ENCODE measurements around the gene DCC.

The DCC gene

GRCh38 chr18:52748343-52748742 lies 408.3 kb downstream of the DCC start:
- Histone ChIP-seq H3K4me3 (ENCODE audit: low read length) (no peak overlapping the region), H3K27me3 (replicated peaks; ENCODE audit: insufficient read depth, low read length) (no peaks in the 10 kb centered on the region), H3K27ac (ENCODE audit: low read length) (no peak overlapping the region), H4K20me1 (ENCODE audit: insufficient read depth, low read length) (no peaks in the 10 kb centered on the region), H3K79me2 (ENCODE audit: low read length) (no peaks in the 10 kb centered on the region), H3K9ac (ENCODE audit: low read length) (no peak overlapping the region), H3F3A (ENCODE audit: insufficient read depth, low read length) (no peaks in the 10 kb centered on the region), H3K9me2 (replicated peaks; ENCODE audit: insufficient read depth, low read length) (no peaks in the 10 kb centered on the region), H3K4me2 (ENCODE audit: low read depth, low read length) (no peak overlapping the region), H3K36me3 (replicated peaks; ENCODE audit: insufficient read depth, low read length) (no peaks in the 10 kb centered on the region), H3K9me3 (replicated peaks; ENCODE audit: insufficient read depth, low read length) (no peaks in the 10 kb centered on the region), H3K4me1 (ENCODE audit: low read length) (no peaks in the 10 kb centered on the region), H2AFZ (ENCODE audit: low read length) (no peak overlapping the region)
- no peak for DNase-seq
- TF ChIP-seq CTCF (IDR thresholded peaks at IDR 0.05; ENCODE audit: low read length) (no peak), EZH2phosphoT487 (IDR thresholded peaks at IDR 0.05; ENCODE audit: low read length) (no peak), EZH2 (optimal IDR thresholded peaks at IDR 0.05; ENCODE audit: low read depth, low read length) (no peak)

DNA sequence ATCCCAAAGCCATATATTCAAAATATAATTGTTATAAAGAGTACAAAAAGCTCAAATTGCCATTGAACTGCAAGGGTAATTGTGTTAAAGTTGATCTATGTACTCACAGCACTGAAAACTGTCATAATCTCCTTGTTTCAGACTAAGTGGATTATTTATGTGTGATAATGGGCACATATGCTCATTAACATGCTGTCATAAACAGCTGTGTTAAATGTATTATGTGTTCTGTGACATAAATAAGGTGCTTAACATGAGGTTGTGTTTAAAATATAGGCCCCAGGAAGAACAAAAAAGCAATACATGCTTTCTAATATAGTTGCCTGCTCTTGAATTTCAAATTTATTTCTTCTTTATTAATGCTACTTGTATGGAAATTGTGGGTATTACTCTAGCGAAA lies 409.5 kb downstream of the DCC start:
- no peak for DNase-seq
- Histone ChIP-seq H3K4me3 (ENCODE audit: low read length) (no peak overlapping the region), H4K20me1 (ENCODE audit: insufficient read depth, low read length) (no peaks in the 10 kb centered on the region), H3F3A (ENCODE audit: insufficient read depth, low read length) (no peaks in the 10 kb centered on the region), H3K9me3 (replicated peaks; ENCODE audit: insufficient read depth, low read length) (no peaks in the 10 kb centered on the region), H3K27ac (ENCODE audit: low read length) (no peak overlapping the region), H3K4me1 (ENCODE audit: low read length) (no peaks in the 10 kb centered on the region), H3K79me2 (ENCODE audit: low read length) (no peaks in the 10 kb centered on the region), H3K9me2 (replicated peaks; ENCODE audit: insufficient read depth, low read length) (no peaks in the 10 kb centered on the region), H3K36me3 (replicated peaks; ENCODE audit: insufficient read depth, low read length) (no peaks in the 10 kb centered on the region), H2AFZ (ENCODE audit: low read length) (no peak overlapping the region), H3K9ac (ENCODE audit: low read length) (no peak overlapping the region), H3K27me3 (replicated peaks; ENCODE audit: insufficient read depth, low read length) (no peaks in the 10 kb centered on the region), H3K4me2 (ENCODE audit: low read depth, low read length) (no peak overlapping the region)
- TF ChIP-seq EZH2phosphoT487 (IDR thresholded peaks at IDR 0.05; ENCODE audit: low read length) (no peak), CTCF (IDR thresholded peaks at IDR 0.05; ENCODE audit: low read length) (no peak), EZH2 (optimal IDR thresholded peaks at IDR 0.05; ENCODE audit: low read depth, low read length) (no peak)

- peak; percentile 71 for DNase-seq
- no peaks in the 10 kb centered on the region for H3K36me3 ChIP-seq (replicated peaks; ENCODE audit: insufficient read depth, low read length)
- H3K4me3 ChIP-seq (ENCODE audit: low read length): no peak overlapping the region
- H3K9me2 ChIP-seq (replicated peaks; ENCODE audit: insufficient read depth, low read length): no peaks in the 10 kb centered on the region
- TF ChIP-seq EZH2phosphoT487 (IDR thresholded peaks at IDR 0.05; ENCODE audit: low read length) (no peak), EZH2 (optimal IDR thresholded peaks at IDR 0.05; ENCODE audit: low read depth, low read length) (no peak), CTCF (IDR thresholded peaks at IDR 0.05; ENCODE audit: low read length) (no peak)
- no peaks in the 10 kb centered on the region for H3K4me1 ChIP-seq (ENCODE audit: low read length)
- no peaks in the 10 kb centered on the region for H3K79me2 ChIP-seq (ENCODE audit: low read length)
- no peaks in the 10 kb centered on the region for H3K9me3 ChIP-seq (replicated peaks; ENCODE audit: insufficient read depth, low read length)
- H2AFZ ChIP-seq (ENCODE audit: low read length): peak overlapping the region; percentile 14; the same call in 1 of the 2 replicates
- H3K27me3 ChIP-seq (replicated peaks; ENCODE audit: insufficient read depth, low read length): no peaks in the 10 kb centered on the region
- H3K4me2 ChIP-seq (ENCODE audit: low read depth, low read length): peak overlapping the region; percentile 30; the same call in 1 of the 2 replicates
- H3K9ac ChIP-seq (ENCODE audit: low read length): no peak overlapping the region
- H3F3A ChIP-seq (ENCODE audit: insufficient read depth, low read length): no peaks in the 10 kb centered on the region
- H3K27ac ChIP-seq (ENCODE audit: low read length): no peak overlapping the region
- H4K20me1 ChIP-seq (ENCODE audit: insufficient read depth, low read length): no peaks in the 10 kb centered on the region
Observed at GRCh38 chr18:52750995-52751394, 411.0 kb downstream of the DCC start.

Measured in MM.1S (cell line).